Activated T-cell treated with anti-CD3 and anti-CD28 coated beads, Interleukin-2, amount 50 U/mL, for 1 hour (primary cell): Measurements from ENCODE around the gene CACNB4.
"Not testable (repeated sequence)": the region's sequence is repeated elsewhere in the genome, so short reads cannot be mapped to it uniquely, and the experiment has no call there.

ENCODE experiments used
- DNase-seq: peaks from one replicate; pipeline ENCODE4 v3.0.0-alpha.2; 2020

The CACNB4 gene

GRCh38 chr2:152016181-152017120 is 82.4 kb downstream of the CACNB4 start:
- DNase-seq = no peak

- no peak for DNase-seq
These were observed 83.3 kb downstream of the CACNB4 start for GRCh38 chr2:152015552-152015951.

- no peak for DNase-seq
These were observed 86.1 kb downstream of the CACNB4 start for GRCh38 chr2:152012697-152013096.

GRCh38 chr2:152011724-152012123 is 87.1 kb downstream of the CACNB4 start:
- DNase-seq = no peak

- DNase-seq = no peak
These were observed 93.2 kb downstream of the CACNB4 start for GRCh38 chr2:152005607-152006006.

- not testable (repeated sequence) for DNase-seq
These were observed 95.6 kb downstream of the CACNB4 start for GRCh38 chr2:152003283-152003682.

GRCh38 chr2:151999053-151999452 is 99.8 kb downstream of the CACNB4 start:
- DNase-seq = peak; percentile 30

- no peak for DNase-seq
These were observed 102.4 kb downstream of the CACNB4 start for GRCh38 chr2:151996243-151997003.

- no peak for DNase-seq
These were observed 103.7 kb downstream of the CACNB4 start for GRCh38 chr2:151995161-151995557.

- not testable (repeated sequence) for DNase-seq
These were observed 104.7 kb downstream of the CACNB4 start for GRCh38 chr2:151994178-151994577.

- no peak for DNase-seq
These were observed 107.8 kb downstream of the CACNB4 start for GRCh38 chr2:151991010-151991409.

- DNase-seq = no peak
These were observed 109.5 kb downstream of the CACNB4 start for GRCh38 chr2:151989378-151989777.

GRCh38 chr2:151987484-151987883 is 111.4 kb downstream of the CACNB4 start:
- DNase-seq = no peak

- DNase-seq = no peak
These were observed 114.3 kb downstream of the CACNB4 start for GRCh38 chr2:151984424-151985083.

- DNase-seq = no peak
These were observed 115.6 kb downstream of the CACNB4 start for GRCh38 chr2:151983221-151983620.

GRCh38 chr2:151981886-151982285 is 117.0 kb downstream of the CACNB4 start:
- DNase-seq = no peak

- DNase-seq = no peak
These were observed 119.2 kb downstream of the CACNB4 start for GRCh38 chr2:151979694-151980093.

- DNase-seq = no peak
These were observed 120.1 kb downstream of the CACNB4 start for GRCh38 chr2:151978709-151979108.

- DNase-seq = no peak
These were observed 121.2 kb downstream of the CACNB4 start for GRCh38 chr2:151977631-151978030.

GRCh38 chr2:151976945-151977353 is 121.9 kb downstream of the CACNB4 start:
- no peak for DNase-seq

- no peak for DNase-seq
These were observed 123.1 kb downstream of the CACNB4 start for GRCh38 chr2:151975460-151976414.

GRCh38 chr2:151974988-151975387 is 123.9 kb downstream of the CACNB4 start:
- no peak for DNase-seq
